Measurements from ENCODE around the gene SLC6A3.
A peak's percentile ranks its signal among the peaks of the same experiment; 100 is the strongest.

Gene SLC6A3

DNA sequence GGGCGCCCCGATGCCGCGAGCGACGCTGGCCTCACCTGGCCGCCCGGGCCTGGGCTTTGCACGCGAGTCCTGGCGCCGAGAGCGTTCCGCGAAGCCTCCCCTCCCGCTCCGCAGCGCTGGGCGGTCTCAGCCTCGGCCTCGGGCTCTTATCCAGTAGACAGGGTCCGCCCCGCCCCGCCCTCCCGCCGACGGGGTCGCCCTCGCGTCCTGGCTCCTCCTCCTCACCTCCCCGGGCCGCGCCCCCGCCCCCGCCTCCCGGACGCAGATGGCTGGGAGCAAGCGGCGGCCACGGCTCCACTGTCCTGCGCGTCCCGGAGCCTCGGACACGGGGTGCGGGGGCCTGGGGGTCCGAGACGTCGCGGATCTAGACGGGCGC is at the start of gene SLC6A3:
TSS of gene SLC6A3 (minus strand) at position 128 of the 376 bp plus-strand sequence. CDS start 2,243 bp downstream, outside the sequence.
- DNase-seq (ENCODE audit: low spot score) = no peak

DNA sequence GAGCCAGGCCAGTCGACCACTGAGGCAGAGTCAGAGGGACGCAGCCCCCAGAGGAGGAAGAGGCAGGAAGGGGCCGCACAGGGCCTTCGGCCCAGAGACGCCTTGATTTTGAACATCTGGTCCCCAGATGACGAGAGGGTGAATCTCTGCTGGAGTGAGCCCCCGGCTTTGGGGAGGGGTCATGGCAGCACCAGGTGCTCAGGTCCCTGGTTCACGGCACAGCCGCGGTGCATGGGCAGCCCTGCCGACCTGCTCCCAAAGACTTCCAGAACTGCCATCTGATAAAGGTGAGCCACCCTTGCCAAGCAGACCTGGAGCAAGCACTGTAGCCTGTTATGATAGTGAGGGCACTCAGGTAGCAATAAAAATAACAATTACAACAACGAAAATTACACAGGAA is 48.7 kb upstream of the SLC6A3 start:
- DNase-seq (ENCODE audit: low spot score) = no peak

GRCh38 chr5:1493413-1493812 is 48.2 kb upstream of the SLC6A3 start:
- no peak for DNase-seq (ENCODE audit: low spot score)

- no peak for DNase-seq (ENCODE audit: low spot score)
These were observed 47.5 kb upstream of the SLC6A3 start for GRCh38 chr5:1492757-1493156.

DNA sequence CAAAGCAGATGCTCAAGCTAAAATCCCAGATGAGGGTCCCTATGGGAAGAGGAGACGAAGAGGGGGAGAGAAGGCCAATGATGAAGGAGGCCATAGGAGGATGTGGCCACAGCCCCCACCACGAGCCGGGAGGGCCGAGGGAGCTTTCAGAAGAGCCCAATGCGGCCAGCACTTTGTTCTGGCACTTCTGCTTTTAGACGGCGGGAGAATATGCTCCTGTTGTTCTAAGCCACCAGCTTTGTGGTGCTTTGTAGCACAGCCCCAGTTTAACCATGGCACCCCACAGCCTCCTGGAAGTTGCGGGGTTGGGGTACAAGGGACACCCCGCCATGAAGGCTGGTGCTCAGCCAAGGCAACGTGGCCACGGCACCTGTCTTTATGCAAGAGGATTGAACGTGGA is 45.1 kb upstream of the SLC6A3 start:
- no peak for DNase-seq (ENCODE audit: low spot score)

DNA sequence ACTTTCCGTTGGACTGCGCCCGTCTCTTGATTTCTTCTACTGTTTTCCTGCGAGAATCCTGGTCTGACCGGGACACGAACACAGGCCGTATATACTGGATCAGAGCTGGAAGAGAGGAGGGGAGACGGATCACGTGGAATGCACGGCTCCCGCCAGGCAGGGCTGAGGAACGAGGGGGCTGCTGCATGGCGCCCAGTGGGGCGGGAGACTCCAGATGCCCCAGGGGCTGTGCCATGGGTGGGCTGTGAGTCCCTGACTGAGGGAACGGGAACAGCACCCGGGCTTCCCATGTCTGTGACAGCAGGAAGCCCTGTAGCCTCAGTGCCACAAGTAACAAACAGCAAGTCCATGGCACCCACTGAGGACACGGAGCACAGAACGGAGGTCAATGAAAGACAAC is 44.5 kb upstream of the SLC6A3 start:
- DNase-seq (ENCODE audit: low spot score) = no peak

- DNase-seq (ENCODE audit: low spot score) = no peak
These were observed 43.8 kb upstream of the SLC6A3 start for GRCh38 chr5:1488882-1489680.

DNA sequence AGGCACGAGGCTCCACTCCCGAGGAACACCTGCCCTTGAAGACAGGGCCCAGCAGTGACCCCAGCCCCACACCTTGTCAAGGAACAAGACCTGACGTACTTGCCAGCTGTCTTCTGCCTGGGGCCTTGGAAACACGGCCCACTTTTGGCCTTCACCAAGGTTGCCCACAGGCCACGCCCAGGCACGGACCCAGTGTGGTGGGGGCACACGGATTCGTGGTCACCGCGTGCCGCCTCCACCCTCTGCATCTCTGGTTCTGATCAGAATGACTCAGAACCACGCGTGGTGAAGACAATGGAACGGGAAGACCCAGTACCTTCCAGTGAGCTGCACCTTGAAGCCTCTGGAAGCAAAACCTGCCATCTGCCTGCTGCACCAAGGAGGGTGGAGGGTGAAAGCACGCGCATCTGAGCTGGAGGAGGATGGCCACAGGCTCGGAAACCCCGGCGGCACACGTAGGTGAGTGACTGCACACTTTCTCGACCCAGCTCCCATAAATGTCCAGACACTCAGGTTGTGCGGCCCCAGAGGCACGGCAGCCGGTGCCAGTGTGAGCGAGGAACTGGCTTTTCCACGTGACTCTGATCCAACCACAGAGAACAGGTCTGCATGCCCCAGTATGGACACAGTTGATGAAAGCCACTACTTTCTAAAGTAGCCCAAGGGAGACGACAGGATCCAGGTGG is 42.0 kb upstream of the SLC6A3 start:
- no peak for DNase-seq (ENCODE audit: low spot score)

DNA sequence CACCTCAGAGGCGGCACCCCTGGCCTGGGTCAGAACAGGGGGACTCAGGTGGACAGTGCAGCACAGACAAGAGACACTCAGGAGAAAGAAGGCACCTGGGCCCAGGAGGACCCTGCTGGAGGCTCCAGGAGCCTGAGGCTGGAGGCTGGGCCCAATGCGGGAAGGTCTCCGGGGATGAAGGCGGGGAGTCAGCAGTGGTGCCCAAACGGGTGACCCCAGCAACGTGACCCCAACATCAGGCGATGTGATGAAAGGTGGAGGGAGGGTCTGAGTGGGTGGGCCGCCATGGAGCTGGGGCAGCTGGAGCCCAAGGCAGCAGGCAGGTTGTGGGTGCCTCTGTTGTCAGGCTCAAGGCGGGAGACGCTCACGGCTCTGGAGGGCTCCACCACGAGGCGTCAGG is 41.0 kb upstream of the SLC6A3 start:
- no peak for DNase-seq (ENCODE audit: low spot score)

GRCh38 chr5:1485579-1486118 is 40.4 kb upstream of the SLC6A3 start:
- DNase-seq (ENCODE audit: low spot score) = no peak

DNA sequence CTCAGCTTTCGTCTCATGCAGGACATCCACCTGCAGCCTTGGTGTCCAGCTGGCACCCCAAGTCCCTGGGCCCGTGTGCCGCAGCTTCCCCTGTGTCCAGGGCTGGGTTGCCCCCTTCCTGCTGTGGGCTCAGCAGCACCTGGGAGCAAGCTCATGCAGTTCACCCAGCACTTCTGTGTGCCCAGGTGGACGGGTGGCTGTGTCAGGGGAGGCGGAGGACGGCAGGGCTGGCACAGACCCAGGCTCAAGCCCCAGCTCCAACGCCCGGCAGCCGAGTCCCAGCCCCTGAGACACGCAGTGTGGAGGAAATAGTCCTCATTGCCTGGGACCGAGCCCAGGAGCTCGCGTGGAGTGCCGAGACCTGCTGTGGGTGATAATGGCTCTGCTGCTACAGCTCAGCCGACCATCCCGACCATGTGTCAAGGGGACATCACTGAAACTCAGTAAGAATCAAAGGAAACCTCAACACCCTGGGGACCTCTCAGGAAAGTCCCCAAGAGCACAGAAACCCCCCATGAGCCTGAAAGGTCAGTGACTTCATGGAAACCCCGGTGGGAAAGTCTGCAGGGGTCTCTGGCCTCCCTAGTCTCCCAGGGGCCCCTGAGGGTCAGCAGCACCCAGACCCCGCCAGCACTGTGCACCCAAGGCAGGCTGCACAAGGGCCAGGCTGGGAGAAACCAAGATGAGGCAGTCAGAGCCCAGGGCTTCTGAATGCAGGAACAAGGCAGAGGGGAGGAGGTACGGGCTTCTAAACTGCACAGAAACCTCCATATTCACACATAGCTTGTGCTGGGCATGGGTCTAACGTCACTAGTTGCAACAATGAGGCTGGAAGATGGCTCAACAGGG is 39.7 kb upstream of the SLC6A3 start:
- no peak for DNase-seq (ENCODE audit: low spot score)

- DNase-seq (ENCODE audit: low spot score) = no peak
These were observed 38.9 kb upstream of the SLC6A3 start for GRCh38 chr5:1483856-1484729.

- DNase-seq (ENCODE audit: low spot score) = no peak
These were observed 37.8 kb upstream of the SLC6A3 start for GRCh38 chr5:1483064-1483463.

- DNase-seq (ENCODE audit: low spot score) = no peak
These were observed 36.7 kb upstream of the SLC6A3 start for GRCh38 chr5:1481959-1482331.

DNA sequence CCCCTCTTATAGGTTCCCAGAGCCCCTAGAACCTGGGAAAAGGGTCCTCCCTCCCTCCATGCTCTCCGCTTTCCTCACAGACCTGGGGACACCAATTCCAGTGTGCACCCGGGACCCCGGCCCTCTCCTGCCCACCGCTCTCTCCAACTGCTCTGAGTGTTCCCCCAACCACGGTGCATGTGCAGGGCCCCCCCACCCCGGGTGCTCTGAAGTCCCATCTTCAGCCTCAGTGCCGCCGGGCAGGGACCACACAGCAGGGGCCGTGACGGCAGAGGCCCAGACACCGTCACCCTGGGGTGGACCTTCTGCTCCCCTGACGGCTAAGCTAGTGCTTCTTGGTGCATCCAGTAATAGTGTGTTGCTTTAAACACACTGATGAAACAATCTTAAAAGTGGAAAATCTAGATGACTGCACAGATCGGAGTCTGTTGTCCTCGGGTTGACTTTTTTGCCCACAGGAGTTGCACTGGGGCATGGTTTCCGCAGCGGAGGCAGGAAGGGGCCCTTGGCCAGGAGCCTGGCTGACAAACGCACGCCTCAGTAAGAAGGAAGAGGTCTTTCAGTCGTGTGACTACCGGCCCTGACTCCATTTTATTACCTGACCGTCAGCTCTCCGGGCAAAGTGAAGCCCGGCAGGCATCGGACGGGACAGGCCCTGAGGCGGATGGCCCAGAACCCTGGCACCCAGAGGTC is 36.2 kb upstream of the SLC6A3 start:
- DNase-seq (ENCODE audit: low spot score) = no peak

DNA sequence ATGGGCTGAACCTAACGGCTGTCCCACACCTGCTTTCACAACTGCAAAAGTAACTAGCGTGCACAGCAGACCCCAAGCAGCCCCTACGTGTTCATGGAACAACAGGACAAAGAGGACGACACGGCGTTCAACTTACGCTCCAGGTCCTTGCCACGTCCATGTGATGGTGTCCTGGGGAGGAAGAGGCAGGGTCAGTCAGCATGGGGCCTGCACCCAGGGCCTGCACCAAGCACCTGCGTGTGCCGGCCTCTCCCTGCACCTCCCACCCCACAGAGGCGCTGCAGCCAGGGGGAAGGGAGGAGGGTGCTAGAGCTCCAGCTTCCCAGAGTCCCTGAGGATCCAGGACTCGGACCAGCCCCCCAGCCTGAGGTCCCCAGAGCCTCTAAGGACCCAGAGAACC is 35.6 kb upstream of the SLC6A3 start:
- no peak for DNase-seq (ENCODE audit: low spot score)

DNA sequence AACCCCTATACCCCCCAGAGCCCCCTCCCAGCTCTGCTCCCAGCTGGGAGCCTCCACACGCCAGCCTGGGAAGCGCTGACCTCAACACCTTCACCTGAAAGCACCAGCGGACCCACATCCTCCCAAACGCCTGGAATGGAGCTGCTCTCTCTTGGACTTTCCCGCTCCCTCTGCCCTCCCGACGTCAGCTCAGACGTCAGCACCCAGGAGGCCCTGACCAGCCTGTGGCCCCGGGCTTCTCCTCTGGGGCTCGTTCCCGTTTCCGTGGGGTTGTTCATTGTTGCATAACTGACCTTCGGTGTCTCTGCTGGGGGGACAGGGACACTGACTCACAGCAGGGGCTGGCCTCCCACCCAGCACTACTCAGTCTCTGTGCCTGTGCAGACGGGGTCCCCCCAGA is 35.0 kb upstream of the SLC6A3 start:
- DNase-seq (ENCODE audit: low spot score) = no peak

GRCh38 chr5:1479581-1480188 is 34.4 kb upstream of the SLC6A3 start:
- peak; percentile 17 for DNase-seq (ENCODE audit: low spot score)

- no peak for DNase-seq (ENCODE audit: low spot score)
These were observed 33.8 kb upstream of the SLC6A3 start for GRCh38 chr5:1479066-1479465.

DNA sequence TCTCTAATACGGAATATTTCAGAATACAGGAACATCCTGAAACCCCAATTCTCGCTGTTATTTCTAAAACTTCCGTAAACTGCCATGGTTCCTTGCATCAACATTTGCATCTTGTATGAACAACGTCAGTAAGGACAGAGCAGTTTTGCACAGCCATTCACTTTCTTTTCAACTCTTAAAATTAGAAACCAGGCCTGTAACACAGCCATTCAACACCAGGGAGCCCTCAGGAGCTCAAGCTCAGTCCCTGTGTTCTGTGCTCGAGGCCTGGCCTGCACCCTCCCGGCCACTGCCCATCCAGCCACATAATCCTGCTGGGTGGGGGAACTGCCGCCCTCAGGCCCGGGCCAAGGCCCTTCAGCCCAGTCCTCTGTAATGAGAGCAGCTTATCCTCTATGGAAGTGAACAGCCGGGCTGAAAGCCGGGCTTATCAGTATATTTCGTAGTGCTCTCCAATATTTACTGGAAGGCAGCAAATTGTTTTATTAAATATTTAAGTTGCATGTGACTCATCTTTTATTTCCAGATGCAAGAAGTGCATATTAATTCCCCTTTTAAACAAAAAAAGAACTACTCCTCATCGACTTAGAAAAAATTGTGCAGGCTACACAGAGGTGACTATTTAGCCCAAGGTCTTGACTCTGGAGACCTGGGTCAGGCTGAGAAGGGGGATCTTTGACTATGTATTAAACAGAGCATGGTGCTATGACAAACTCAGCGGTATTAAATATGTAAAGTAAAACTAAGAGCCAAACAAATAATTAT is 33.2 kb upstream of the SLC6A3 start:
- no peak for DNase-seq (ENCODE audit: low spot score)

All from SW480 (cell line).